Mucosa of rectum (tissue), 2 donors: ENCODE measurements around the gene ISM1.

Experiments used
- H3K27ac ChIP-seq, 2 donors: one replicate each; pipeline ENCODE4 v1.7.0; 2013; ENCODE audit warnings: inconsistent platforms in 2 of 2, low read depth in 2 of 2, low read length in 2 of 2
- H3K27me3 ChIP-seq, 2 donors: one replicate each; pipeline ENCODE4 v1.7.0; 2013; ENCODE audit warnings: low read length in 2 of 2; ENCODE audit not compliant: control insufficient read depth in 2 of 2, insufficient read depth in 2 of 2
- H3K36me3 ChIP-seq, 2 donors: one replicate each; pipeline ENCODE4 v1.7.0; 2013; ENCODE audit warnings: low read length in 2 of 2; ENCODE audit not compliant: control insufficient read depth in 2 of 2, insufficient read depth in 2 of 2
- H3K4me1 ChIP-seq, 2 donors: one replicate each; pipeline ENCODE4 v1.7.0; 2013; ENCODE audit warnings: low read length in 2 of 2, mild to moderate bottlenecking in 1 of 2; ENCODE audit not compliant: control insufficient read depth in 2 of 2, insufficient read depth in 2 of 2
- H3K4me3 ChIP-seq, 2 donors: one replicate each; pipeline ENCODE4 v1.7.0; 2013; ENCODE audit warnings: low read length in 2 of 2
- H3K9ac ChIP-seq, 2 donors: one replicate each; pipeline ENCODE4 v1.7.0; 2013; ENCODE audit warnings: low read length in 2 of 2, low read depth in 1 of 2, mild to moderate bottlenecking in 1 of 2
- H3K9me3 ChIP-seq, 2 donors: one replicate each; pipeline ENCODE4 v1.7.0; 2013; ENCODE audit warnings: low read length in 2 of 2; ENCODE audit not compliant: control insufficient read depth in 2 of 2
- donor health status: healthy.
- donor health status: Normal muscosa, but diverticular disease.

ISM1 gene

DNA sequence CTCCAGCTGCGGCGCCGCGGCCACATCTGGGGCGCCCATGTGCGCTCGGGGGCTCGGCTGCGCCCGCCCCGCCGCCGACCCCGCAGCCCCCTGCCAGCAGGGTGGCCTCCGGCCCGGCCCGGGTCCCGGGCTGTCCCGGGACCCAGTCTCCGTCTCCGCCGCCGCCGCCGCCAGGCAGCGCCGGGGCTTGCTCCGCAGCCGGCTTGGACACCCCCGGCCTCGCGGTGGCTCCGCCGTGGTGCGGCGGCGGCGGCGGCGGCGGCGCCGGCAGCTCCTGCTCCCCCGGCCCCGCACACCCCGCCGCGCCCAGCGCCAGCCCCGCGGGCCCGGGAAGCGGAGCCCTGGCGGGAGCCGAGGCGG is 219 bp downstream of the ISM1 start:
- peaks cover 9 to 10% of the 10 kb centered on the region in 2 donors for H3K4me1 ChIP-seq
- H3K9me3 ChIP-seq, result no peaks in the 10 kb centered on the region
- H3K9ac ChIP-seq, result no peak overlapping the region
- peak overlapping the region in 1 of 2 donors; percentile 52 for H3K4me3 ChIP-seq
- H3K27ac ChIP-seq, result no peak overlapping the region
- H3K27me3 ChIP-seq, result peaks cover 41 to 45% of the 10 kb centered on the region in 2 donors
- no peaks in the 10 kb centered on the region for H3K36me3 ChIP-seq

DNA sequence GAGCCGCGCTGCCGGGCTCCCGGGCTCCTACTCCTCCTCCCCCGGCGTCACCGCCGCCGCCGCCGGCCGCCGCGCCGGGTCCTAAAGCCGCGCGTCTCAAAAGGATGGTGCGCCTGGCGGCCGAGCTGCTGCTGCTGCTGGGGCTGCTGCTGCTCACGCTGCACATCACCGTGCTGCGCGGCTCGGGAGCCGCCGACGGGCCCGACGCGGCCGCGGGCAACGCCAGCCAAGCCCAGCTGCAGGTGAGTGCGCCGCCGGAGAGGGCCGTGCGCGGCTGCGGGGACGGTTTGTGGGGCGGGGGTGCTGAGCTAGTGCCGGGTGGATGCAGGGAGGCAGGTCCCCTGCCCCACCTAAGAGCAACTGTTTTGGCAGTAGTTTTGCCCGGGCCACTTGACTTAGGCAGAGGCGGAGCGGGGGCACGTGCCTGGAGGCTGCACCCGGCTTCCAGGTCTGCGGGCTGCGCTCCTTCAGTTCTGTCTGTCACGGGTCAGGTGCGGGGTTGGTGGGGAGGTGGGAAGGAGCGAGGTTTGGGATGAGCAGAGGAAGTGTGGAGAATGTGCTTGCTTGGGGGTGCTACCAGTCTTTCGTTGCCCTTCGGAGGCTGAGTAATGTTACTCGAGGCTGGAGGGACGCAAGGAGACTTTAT is 722 bp downstream of the ISM1 start:
- no peaks in the 10 kb centered on the region for H3K9me3 ChIP-seq
- H3K9ac ChIP-seq, result no peak overlapping the region
- no peak overlapping the region for H3K27ac ChIP-seq
- no peaks in the 10 kb centered on the region for H3K36me3 ChIP-seq
- H3K27me3 ChIP-seq, result peaks cover 41 to 44% of the 10 kb centered on the region in 2 donors
- H3K4me3 ChIP-seq, result peak overlapping the region; percentile 22 to 35
- H3K4me1 ChIP-seq, result peaks cover 9 to 10% of the 10 kb centered on the region in 2 donors

DNA sequence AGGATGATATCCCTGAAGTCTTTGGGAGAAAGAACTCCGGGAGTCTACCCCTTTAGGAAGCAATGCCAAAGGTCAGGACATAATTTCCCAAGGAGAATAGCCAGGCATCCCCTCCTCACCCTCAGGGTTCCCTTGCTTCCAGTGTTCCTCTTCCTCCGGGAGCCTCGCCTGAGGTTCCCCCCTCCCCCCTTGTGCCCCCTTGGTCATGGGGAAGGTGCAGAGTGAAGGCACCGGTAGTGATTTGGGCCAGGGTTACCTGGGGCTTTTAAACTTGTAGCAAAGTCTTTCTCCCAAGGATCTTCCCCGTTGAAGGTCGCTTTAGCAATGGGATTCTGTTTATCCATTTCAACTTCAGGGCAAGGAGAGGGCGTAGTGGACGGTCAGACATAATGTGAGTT is 1.2 kb downstream of the ISM1 start:
- no peaks in the 10 kb centered on the region for H3K36me3 ChIP-seq
- no peak overlapping the region for H3K4me3 ChIP-seq
- H3K4me1 ChIP-seq, result peaks cover 9 to 10% of the 10 kb centered on the region in 2 donors
- no peak overlapping the region for H3K9ac ChIP-seq
- no peak overlapping the region for H3K27ac ChIP-seq
- peaks cover 41 to 44% of the 10 kb centered on the region in 2 donors for H3K27me3 ChIP-seq
- no peaks in the 10 kb centered on the region for H3K9me3 ChIP-seq

DNA sequence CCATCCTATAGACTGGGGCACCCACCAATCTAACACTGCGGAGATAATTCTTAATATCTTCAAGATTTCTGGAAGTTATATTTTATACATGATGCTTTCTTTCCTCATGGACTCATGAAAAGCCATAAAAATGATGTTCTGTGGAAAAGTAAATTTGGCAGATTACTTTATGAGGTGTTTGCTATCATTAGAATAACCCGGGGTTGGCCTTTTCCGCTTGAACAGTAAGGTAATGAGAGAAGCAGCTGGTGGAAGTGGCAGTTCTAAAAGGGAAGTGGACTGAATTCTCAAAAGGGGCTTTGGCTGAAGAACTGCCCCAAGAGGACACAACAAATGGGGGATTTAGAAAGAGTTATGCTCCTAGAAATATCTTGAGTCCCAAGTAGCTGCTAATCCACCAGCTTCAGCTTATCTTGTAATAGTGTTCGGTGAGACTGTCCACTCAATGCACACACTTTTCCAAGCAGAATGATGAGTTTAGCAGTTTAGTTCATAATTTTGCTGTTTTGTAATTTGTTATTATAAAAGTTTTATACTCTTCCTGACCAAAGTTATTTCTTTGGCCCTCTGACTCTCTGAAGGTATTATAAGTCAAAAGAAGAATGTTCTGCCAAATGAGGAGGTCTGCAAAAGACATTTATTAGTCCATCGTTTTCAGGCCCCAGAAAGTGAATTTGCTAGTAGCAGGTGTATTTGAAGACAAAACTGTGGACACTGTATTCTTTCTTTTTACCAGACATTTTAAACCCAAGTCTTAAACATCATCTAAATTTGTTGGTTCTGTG is 2.9 kb downstream of the ISM1 start:
- no peak overlapping the region for H3K9ac ChIP-seq
- H3K4me3 ChIP-seq, result no peak overlapping the region
- H3K27me3 ChIP-seq, result peaks cover 29 to 34% of the 10 kb centered on the region in 2 donors

DNA sequence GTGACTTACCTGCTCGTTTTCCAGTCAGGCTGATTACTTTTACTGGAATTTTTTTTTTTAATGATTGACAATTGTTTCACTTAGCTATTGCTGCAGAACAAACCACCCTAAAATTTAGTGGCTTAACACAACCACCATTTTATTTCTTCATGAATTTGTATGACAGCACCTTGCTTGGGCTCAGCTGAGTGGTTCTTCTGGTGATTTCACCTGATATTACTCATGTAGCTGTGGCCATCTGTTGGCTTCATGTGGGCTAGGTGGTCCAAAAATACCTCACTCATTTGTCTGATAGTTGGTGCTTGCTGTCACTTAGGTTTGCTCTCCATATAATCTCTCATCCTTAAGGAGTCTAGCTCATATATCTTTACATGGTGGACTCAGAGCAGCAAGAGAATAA is 5.3 kb downstream of the ISM1 start:
- peaks cover 12 to 18% of the 10 kb centered on the region in 2 donors for H3K27me3 ChIP-seq
- peaks cover 0 to 4% of the 10 kb centered on the region in 2 donors for H3K4me1 ChIP-seq

More for the DNA sequence above, 2.9 kb downstream of the ISM1 start:
- Histone ChIP-seq H3K4me1 (peaks cover 9 to 10% of the 10 kb centered on the region in 2 donors), H3K9me3 (no peaks in the 10 kb centered on the region), H3K27ac (no peak overlapping the region), H3K36me3 (no peaks in the 10 kb centered on the region)

DNA sequence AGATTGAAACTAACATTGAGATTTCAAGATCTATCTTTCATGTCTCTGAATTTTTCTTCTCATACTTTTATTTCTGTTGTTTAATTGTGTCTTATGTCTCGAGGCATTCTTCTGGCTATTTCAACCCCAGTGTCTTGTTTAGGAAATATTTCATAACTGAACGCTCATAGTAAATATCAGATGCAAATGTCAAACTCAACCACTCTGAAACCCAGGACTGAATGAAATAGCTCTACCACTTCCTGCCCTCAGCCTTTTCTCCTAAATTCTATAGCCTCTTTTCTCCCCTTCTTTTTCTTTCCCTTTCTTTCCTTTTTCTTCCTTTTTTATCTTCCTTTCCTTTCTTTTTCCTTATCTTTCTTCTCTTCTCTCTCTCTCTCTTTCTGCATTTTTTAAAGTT is 7.7 kb downstream of the ISM1 start:
- peaks cover 0 to 1% of the 10 kb centered on the region in 2 donors for H3K27me3 ChIP-seq
- no peak overlapping the region for H3K27ac ChIP-seq
- H3K9me3 ChIP-seq, result no peaks in the 10 kb centered on the region
- H3K36me3 ChIP-seq, result no peaks in the 10 kb centered on the region
- no peaks in the 10 kb centered on the region for H3K4me1 ChIP-seq
- no peak overlapping the region for H3K9ac ChIP-seq
- H3K4me3 ChIP-seq, result no peak overlapping the region

More for the DNA sequence above, 5.3 kb downstream of the ISM1 start:
- H3K9ac ChIP-seq, result no peak overlapping the region
- H3K4me3 ChIP-seq, result no peak overlapping the region
- H3K9me3 ChIP-seq, result no peaks in the 10 kb centered on the region
- no peak overlapping the region for H3K27ac ChIP-seq
- no peaks in the 10 kb centered on the region for H3K36me3 ChIP-seq

DNA sequence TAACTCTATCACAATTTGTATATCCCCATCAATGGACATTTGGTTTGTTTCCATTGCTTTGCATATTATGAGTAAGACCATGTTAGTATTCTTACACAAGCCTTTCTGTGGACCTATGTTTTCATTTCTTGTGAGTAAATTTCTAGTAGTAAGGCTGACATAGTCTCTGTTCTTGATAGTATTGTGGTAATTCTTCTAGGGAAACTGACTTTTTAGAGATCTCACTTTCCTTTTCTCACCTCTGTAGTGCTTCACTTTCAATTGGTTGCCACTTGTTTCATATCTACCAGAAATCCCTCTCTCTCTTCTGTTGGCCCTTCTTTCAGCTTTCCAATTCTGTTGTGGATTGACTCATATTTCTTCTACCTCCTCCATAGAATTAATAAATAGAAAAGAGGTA is 8.5 kb downstream of the ISM1 start:
- Histone ChIP-seq H3K4me3 (no peak overlapping the region), H3K4me1 (no peaks in the 10 kb centered on the region), H3K36me3 (no peaks in the 10 kb centered on the region), H3K27ac (no peak overlapping the region), H3K9ac (no peak overlapping the region), H3K9me3 (no peaks in the 10 kb centered on the region), H3K27me3 (no peaks in the 10 kb centered on the region)

DNA sequence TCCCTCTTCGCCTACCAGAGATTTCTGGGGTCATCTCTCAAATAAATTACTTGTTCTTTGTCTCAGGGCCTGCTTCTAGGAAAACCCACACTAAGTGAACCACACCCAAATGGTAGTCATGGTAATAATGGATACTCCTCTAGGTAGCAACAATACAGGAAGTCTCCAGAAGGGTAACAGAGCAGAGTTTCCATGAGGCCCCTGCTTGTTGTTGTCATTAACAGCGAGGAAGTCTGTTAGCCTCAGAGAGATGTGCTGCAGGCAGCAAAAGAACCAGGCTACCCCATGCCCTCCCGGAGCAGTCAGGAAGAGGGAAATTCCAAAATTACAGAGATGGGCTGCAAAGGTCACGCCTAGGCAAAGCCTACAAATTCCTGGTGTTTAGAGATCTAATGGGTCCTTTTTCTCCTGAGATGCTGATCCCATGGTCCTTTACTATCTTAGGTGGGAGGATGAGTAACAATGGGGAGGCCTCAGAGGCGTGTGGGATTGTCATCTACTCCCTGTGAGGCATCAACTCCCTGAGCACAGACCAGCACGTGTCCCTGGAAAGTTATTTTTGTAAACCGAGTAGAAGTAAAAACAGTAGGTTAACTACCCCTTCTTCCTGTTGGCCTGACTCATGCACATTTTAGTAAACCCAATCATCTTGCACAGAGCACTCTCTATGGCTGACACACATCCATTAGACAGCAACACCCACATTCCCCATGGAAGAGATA is 10.1 kb downstream of the ISM1 start:
- Histone ChIP-seq H3K9ac (no peak overlapping the region), H3K27ac (no peak overlapping the region), H3K4me1 (no peaks in the 10 kb centered on the region), H3K9me3 (no peaks in the 10 kb centered on the region), H3K4me3 (no peak overlapping the region), H3K36me3 (no peaks in the 10 kb centered on the region), H3K27me3 (no peaks in the 10 kb centered on the region)

DNA sequence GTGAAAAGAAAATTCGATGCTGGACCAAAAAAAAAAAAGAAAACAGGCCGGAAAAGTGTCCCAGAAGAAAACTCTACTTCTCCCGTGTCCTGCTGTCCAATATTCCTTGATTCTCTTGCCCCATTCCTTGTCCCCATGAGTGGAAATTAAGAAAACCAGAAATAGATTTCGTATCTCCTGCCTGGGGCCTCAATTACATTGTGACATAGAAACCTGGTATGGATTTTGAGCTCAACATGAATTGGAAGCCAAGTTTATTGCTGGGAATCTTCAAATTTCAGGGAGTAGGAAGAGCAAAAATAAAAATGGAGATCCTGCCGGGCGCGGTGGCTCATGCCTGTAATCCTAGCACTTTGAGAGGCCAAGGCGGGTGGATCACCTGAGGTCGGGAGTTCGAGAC is 11.9 kb downstream of the ISM1 start:
- no peaks in the 10 kb centered on the region for H3K27me3 ChIP-seq
- no peak overlapping the region for H3K9ac ChIP-seq
- H3K4me1 ChIP-seq, result no peaks in the 10 kb centered on the region
- no peak overlapping the region for H3K4me3 ChIP-seq
- H3K27ac ChIP-seq, result no peak overlapping the region
- no peaks in the 10 kb centered on the region for H3K9me3 ChIP-seq
- no peaks in the 10 kb centered on the region for H3K36me3 ChIP-seq

DNA sequence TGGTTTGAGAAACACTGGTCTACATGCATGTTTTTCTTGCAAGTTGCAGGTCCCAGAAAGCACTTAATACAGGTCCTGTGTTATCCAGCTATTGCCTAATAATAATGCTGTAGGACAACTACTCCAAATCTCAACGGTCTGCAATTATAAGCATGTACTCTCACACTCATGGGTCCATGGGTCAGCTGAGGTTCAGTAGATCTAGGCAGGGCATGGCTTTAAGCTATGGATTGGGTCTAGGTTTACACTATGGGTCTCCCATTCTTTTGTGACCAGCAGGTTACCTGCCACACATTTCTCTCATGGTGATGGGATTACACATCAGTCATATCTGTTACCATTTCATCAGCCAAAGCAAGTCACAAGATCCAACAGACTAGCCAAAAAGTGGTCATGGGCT is 13.9 kb downstream of the ISM1 start:
- H3K9ac ChIP-seq, result no peak overlapping the region
- H3K4me3 ChIP-seq, result no peak overlapping the region
- no peaks in the 10 kb centered on the region for H3K36me3 ChIP-seq
- H3K9me3 ChIP-seq, result no peaks in the 10 kb centered on the region
- peaks cover 0 to 2% of the 10 kb centered on the region in 2 donors for H3K27me3 ChIP-seq
- no peaks in the 10 kb centered on the region for H3K4me1 ChIP-seq
- H3K27ac ChIP-seq, result no peak overlapping the region
